HepG2 (cell line): ENCODE measurements around the gene LAMTOR1. TPM values are rescaled to one million over a fixed set of nuclear protein-coding genes. Genes with fewer than 3 reads are reported as not detected.

Experiments used
- ATAC-seq: fragments of 200-7000 bp; cut with Tn5 transposase; 3 replicates; pipeline ENCODE4 v1.9.1; 2020; ENCODE audit warnings: mild to moderate bottlenecking, moderate library complexity
- BruUV-seq: library from RNA; stranded (reverse); fragments of 400-500 nt; replicated peaks from 2 replicates; lab custom pipeline; 2021; lab: Mats Ljungman, UMichigan
- CTCF ChIA-PET: fragments of 300-600 bp; formaldehyde crosslinking; extraction: SDS; loops from one replicate; lab custom pipeline; 2021; ENCODE audit warnings: low total read pairs, inconsistent platforms, low intra/inter-chr PET ratio; lab: Yijun Ruan, JAX
- POLR2A ChIA-PET: fragments of 350-600 bp; sonication (Branson Sonifier 250); formaldehyde crosslinking; loops from one replicate; lab custom pipeline; 2020; ENCODE audit warnings: antibody characterized with exemption, inconsistent platforms; lab: Yijun Ruan, JAX
- DNase-seq: peaks from one replicate; pipeline ENCODE4 v3.0.0-alpha.2; 2015; ENCODE audit warnings: low spot score
- FAIRE-seq: peaks from 3 replicates; lab custom pipeline; 2011; peaks lifted over from hg19 to GRCh38; lab: Jason Lieb, UNC
- H2AFZ ChIP-seq: one replicate; pipeline ENCODE4 v1.6.1; 2011; ENCODE audit warnings: low read length, inconsistent platforms
- H3K27ac ChIP-seq: fragments of 300-600 bp; 3 replicates; pipeline ENCODE4 v1.8.0; 2011; ENCODE audit warnings: mixed run types, mild to moderate bottlenecking, mixed read lengths, low read length, inconsistent platforms; ENCODE audit not compliant: insufficient read depth; ENCODE audit errors: extremely low read length
- H3K27me3 ChIP-seq, 2 experiments: fragments of 200-600 bp in 1 of 2; 2 replicates in 1 of 2; 3 replicates in 1 of 2; pipeline versions ENCODE4 v1.6.0 to v1.8.0; 2011; ENCODE audit warnings: low read length in 2 of 2, mild to moderate bottlenecking in 2 of 2, moderate library complexity in 2 of 2, inconsistent platforms in 1 of 2; ENCODE audit not compliant: insufficient read depth in 2 of 2, control insufficient read depth in 1 of 2
- H3K36me3 ChIP-seq, 2 experiments: fragments of 200-600 bp in 1 of 2; replicated peaks in 1 of 2; 2 replicates in 1 of 2; 3 replicates in 1 of 2; pipeline versions ENCODE4 v1.5.1 to v1.8.0; 2011; ENCODE audit warnings: low read length in 2 of 2, inconsistent platforms in 1 of 2; ENCODE audit not compliant: insufficient read depth in 2 of 2, control insufficient read depth in 1 of 2
- H3K4me1 ChIP-seq: 2 replicates; pipeline ENCODE4 v1.5.1; 2012; ENCODE audit warnings: low read length, inconsistent platforms; ENCODE audit not compliant: insufficient read depth
- H3K4me2 ChIP-seq: 2 replicates; pipeline ENCODE4 v1.6.0; 2011; ENCODE audit warnings: low read depth, low read length, inconsistent platforms
- H3K4me3 ChIP-seq, 3 experiments: fragments of 200-600 bp in 1 of 3; sonication (generic), shearing (Covaris generic) in 1 of 3; replicated peaks in 1 of 3; 2 replicates each; pipeline ENCODE4 v1.5.1; 2011 to 2016; ENCODE audit warnings: low read length in 3 of 3, inconsistent platforms in 2 of 3, low read depth in 2 of 3, mild to moderate bottlenecking in 2 of 3, control low read depth in 1 of 3, mixed read lengths in 1 of 3; ENCODE audit not compliant: insufficient read depth in 1 of 3
- H3K79me2 ChIP-seq: one replicate; pipeline ENCODE4 v1.6.1; 2011; ENCODE audit warnings: low read length, inconsistent platforms; ENCODE audit not compliant: insufficient read depth
- H3K9ac ChIP-seq: 2 replicates; pipeline ENCODE4 v1.6.0; 2011; ENCODE audit warnings: mild to moderate bottlenecking, low read depth, low read length, inconsistent platforms; ENCODE audit not compliant: insufficient read depth
- H3K9me3 ChIP-seq: 2 replicates; pipeline ENCODE4 v1.5.1; 2012; ENCODE audit warnings: mild to moderate bottlenecking, low read length
- H4K20me1 ChIP-seq: 2 replicates; pipeline ENCODE4 v1.6.0; 2011; ENCODE audit warnings: inconsistent platforms, mild to moderate bottlenecking, low read length, moderate library complexity; ENCODE audit not compliant: insufficient read depth
- ADNP ChIP-seq: sonication (generic); formaldehyde crosslinking; IDR thresholded peaks from 2 replicates; pipeline ENCODE4 v1.4.0; 2020; ENCODE audit warnings: missing genetic modification reagents
- AHR ChIP-seq: IDR thresholded peaks from 2 replicates; pipeline ENCODE4 v1.6.1; 2018; ENCODE audit warnings: missing genetic modification reagents, missing compliant biosample characterization
- ATF1 ChIP-seq: IDR thresholded peaks from 2 replicates; pipeline ENCODE4 v1.6.1; 2016; ENCODE audit warnings: mild to moderate bottlenecking, control low read depth
- BRD4 ChIP-seq: sonication (generic); formaldehyde crosslinking; IDR thresholded peaks from 2 replicates; pipeline ENCODE4 v1.4.0; 2020; ENCODE audit warnings: missing genetic modification reagents
- CBFB ChIP-seq: sonication (generic); formaldehyde crosslinking; IDR thresholded peaks from 2 replicates; pipeline ENCODE4 v1.4.0; 2020; ENCODE audit warnings: missing genetic modification reagents
- FOXC1 ChIP-seq: sonication (generic); formaldehyde crosslinking; IDR thresholded peaks from 2 replicates; pipeline ENCODE4 v1.8.0; 2022; ENCODE audit warnings: mild to moderate bottlenecking, missing genetic modification reagents, borderline replicate concordance
- MBNL3 ChIP-seq: fragments of 250-450 bp; sonication (Bioruptor Pico); conservative IDR thresholded peaks from 2 replicates; pipeline ENCODE4 v1.8.0; 2022; ENCODE audit warnings: mild to moderate bottlenecking, inconsistent platforms
- RCOR2 ChIP-seq: IDR thresholded peaks from 2 replicates; pipeline ENCODE4 v1.6.1; 2016; ENCODE audit warnings: missing biosample characterization, missing genetic modification reagents
- SSRP1 ChIP-seq: IDR thresholded peaks from 2 replicates; pipeline ENCODE4 v1.6.1; 2016; ENCODE audit warnings: control low read depth
- SYNCRIP ChIP-seq: fragments of 200-400 bp; formaldehyde crosslinking; IDR thresholded peaks from 2 replicates; pipeline ENCODE4 v1.6.1; 2018; ENCODE audit warnings: mild to moderate bottlenecking, low read depth, low read length; ENCODE audit not compliant: insufficient read depth
- ZFX ChIP-seq: sonication (generic); formaldehyde crosslinking; IDR thresholded peaks from 2 replicates; pipeline ENCODE4 v1.4.0; 2020; ENCODE audit warnings: mild to moderate bottlenecking, low read depth, missing genetic modification reagents, moderate library complexity
- ZMYM3 ChIP-seq: sonication (generic); formaldehyde crosslinking; IDR thresholded peaks from 2 replicates; pipeline ENCODE4 v1.5.1; 2020; ENCODE audit warnings: mild to moderate bottlenecking, missing genetic modification reagents
- ZNF18 ChIP-seq: sonication (generic); formaldehyde crosslinking; IDR thresholded peaks from 2 replicates; pipeline ENCODE4 v1.8.0; 2022; ENCODE audit warnings: mild to moderate bottlenecking, missing genetic modification reagents; ENCODE audit not compliant: insufficient replicate concordance
- ZNF510 ChIP-seq: sonication (generic); formaldehyde crosslinking; IDR thresholded peaks from 2 replicates; pipeline ENCODE4 v1.4.0; 2020; ENCODE audit warnings: low read depth, mild to moderate bottlenecking, missing genetic modification reagents
- ZNF558 ChIP-seq: sonication (generic); formaldehyde crosslinking; IDR thresholded peaks from 2 replicates; pipeline ENCODE4 v1.9.0; 2022; ENCODE audit warnings: mild to moderate bottlenecking, missing genetic modification reagents, borderline replicate concordance
- ZNF629 ChIP-seq: sonication (generic); formaldehyde crosslinking; conservative IDR thresholded peaks from 2 replicates; pipeline ENCODE4 v1.5.0; 2020; ENCODE audit warnings: missing genetic modification reagents
- WGBS: methylation state at CpG from one replicate; pipeline ENCODE4 v1.1.6; 2017; ENCODE audit warnings: low lambda C conversion rate; 5-methylcytosine and 5-hydroxymethylcytosine counted together
- in situ Hi-C: cut with HindIII; loops from 2 replicates; pipeline ENCODE4 v1.10.0; 2017; ENCODE audit warnings: low pct_unique_long_range_greater_than_20kb; ENCODE audit not compliant: extremely low pct_ligation_motif_present
- intact Hi-C: fragments of 100-400 bp; cut with micrococcal nuclease; formaldehyde crosslinking; loops from one replicate; pipeline ENCODE4 v1.10.0; 2022; ENCODE audit not compliant: unreplicated experiment
- polyA plus RNA-seq, 8 experiments: library from polyadenylated mRNA; depleted of rRNA in 3 of 8; stranded (reverse) in 7 of 8; unstranded in 1 of 8; fragments of >200 nt; fragmentation: Illumina TruSeq in 4 of 8; extraction: Trizol in 4 of 8; gene quantifications; 2 replicates each; pipeline versions ENCODE4 v1.2.1 to v1.2.3, GENCODE V29; 2011 to 2016; ENCODE audit warnings: low read depth in 4 of 8, missing spikeins in 1 of 8, mixed read lengths in 1 of 8; ENCODE audit not compliant: insufficient read depth in 1 of 8
- total RNA-seq, 5 experiments: library from RNA; depleted of rRNA; stranded (reverse); fragments of >200 nt; fragmentation: Illumina TruSeq; extraction: Trizol; gene quantifications; 2 replicates each; pipeline ENCODE4 v1.2.3, GENCODE V29; 2016; ENCODE audit warnings: low read depth in 1 of 5

Gene LAMTOR1
- total and polyA plus RNA-seq, 2 of the 13 experiments (the other 11 are each of a cell fraction or from before 2014, with no cell fraction given), result 60.4 to 66.0 TPM

- H3K4me2 ChIP-seq, result peak overlapping the region; percentile 98
- ATAC-seq (peak; percentile 46), DNase-seq (no peak), FAIRE-seq (no peak)
- no peaks in the 10 kb centered on the region for H4K20me1 ChIP-seq
- peaks cover 0 to 3% of the 10 kb centered on the region in 2 experiments; a peak in 1 of 5 replicates for H3K27me3 ChIP-seq
- intact Hi-C loops (loop anchor here (1.0 kb wide), 1 partner anchor 8 kb away; the partner anchor contains the start of gene LAMTOR1), in situ Hi-C loops (no loop called here)
- H3K27ac ChIP-seq, result peak overlapping the region; percentile 92
- H3K4me1 ChIP-seq, result peaks cover 16% of the 10 kb centered on the region
- 3% methylated on average over 10 of the region's 10 CpGs for WGBS
- ChIA-PET CTCF (interaction anchor here (1.1 kb wide), 1 partner anchor 72 kb away, joined by 4 read pairs; no protein-coding TSS in a partner anchor), POLR2A (interaction anchor here (0.9 to 2.1 kb wide), 8 partner anchors 9 to 183 kb away, joined by 3 to 13 read pairs (median 6); partner anchors contain the start of genes LAMTOR1 and RNF121)
- H3K79me2 ChIP-seq, result no peaks in the 10 kb centered on the region
- no peak overlapping the region for H2AFZ ChIP-seq
- TF ChIP-seq AHR (no peak), ADNP (CRISPR knock-in tag) (peak; percentile 34; the same call in 1 of the 2 replicates), ATF1 (CRISPR knock-in tag) (no peak), ZNF18 (peak; percentile 15), SSRP1 (CRISPR knock-in tag) (0 out of 2 replicates have a peak, but pooled peaks have one; percentile 42), MBNL3 (CRISPR knock-in tag) (no peak), ZMYM3 (CRISPR knock-in tag) (peak; percentile 61; the same call in 1 of the 2 replicates), FOXC1 (CRISPR knock-in tag) (peak; percentile 3; the same call in 1 of the 2 replicates), CBFB (CRISPR knock-in tag) (no peak), ZNF629 (peak; percentile 94), BRD4 (CRISPR knock-in tag) (0 out of 2 replicates have a peak, but pooled peaks have one; percentile 14), SYNCRIP (no peak), RCOR2 (CRISPR knock-in tag) (peak; percentile 20; the same call in 1 of the 2 replicates), ZFX (CRISPR knock-in tag) (peak; percentile 45; the same call in 1 of the 2 replicates), ZNF510 (CRISPR knock-in tag) (0 out of 2 replicates have a peak, but pooled peaks have one; percentile 58), ZNF558 (CRISPR knock-in tag) (peak; percentile 57; the same call in 1 of the 2 replicates)
- peaks cover 0 to 2% of the 10 kb centered on the region in 2 experiments; a peak in 1 of 5 replicates for H3K36me3 ChIP-seq
- TSS peak; percentile 87 for BruUV-seq
- no peaks in the 10 kb centered on the region for H3K9me3 ChIP-seq
- peak overlapping the region; percentile 95 for H3K9ac ChIP-seq
- peak overlapping the region; percentile 55 to 74 (median 73) for H3K4me3 ChIP-seq
Measured at GRCh38 chr11:72111300-72112142, 8.4 kb upstream of the LAMTOR1 start.
